Stomach (tissue), 4 donors: ENCODE measurements around the gene PDE3B.

Experiments
- EP300 ChIP-seq: sonication (generic); formaldehyde crosslinking; IDR thresholded peaks from one replicate; pipeline ENCODE4 v1.6.1; 2017; ENCODE audit warnings: antibody characterized with exemption
- POLR2A ChIP-seq, 4 donors: fragments of 450-650 bp; IDR thresholded peaks; one replicate each; pipeline ENCODE4 v1.6.1; 2016; ENCODE audit warnings: antibody characterized with exemption in 4 of 4, control low read depth in 2 of 4, mild to moderate bottlenecking in 1 of 4, moderate library complexity in 1 of 4

DNA sequence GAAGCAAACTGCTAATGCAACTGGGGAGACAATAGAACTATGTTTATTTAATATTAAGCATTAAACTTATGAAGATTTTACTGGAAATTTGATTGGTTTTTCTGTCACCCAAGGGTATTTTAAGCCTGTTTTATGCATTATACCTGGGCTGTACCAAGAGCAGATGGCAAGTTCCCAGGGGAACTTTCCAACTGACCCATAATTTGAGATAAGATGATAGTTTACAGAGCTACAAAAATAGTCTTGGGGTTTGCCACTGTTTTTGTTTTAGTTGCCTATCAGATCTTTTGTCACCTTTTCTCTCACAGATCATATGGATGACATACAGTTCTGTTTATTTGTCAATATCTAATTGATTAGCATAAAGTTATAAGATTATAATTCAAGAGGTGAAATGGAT, 43.9 kb downstream of the PDE3B start:
- TF ChIP-seq EP300, result no peak
- no peak for TF ChIP-seq POLR2A (IDR thresholded peaks at IDR 0.05)
